ENCODE data around the gene KIF3B.
"Not testable (repeated sequence)": the region's sequence is repeated elsewhere in the genome, so short reads cannot be mapped to it uniquely, and the experiment has no call there.

KIF3B gene

GRCh38 chr20:32323761-32324160 lies 46.3 kb downstream of the KIF3B start:
- not testable (repeated sequence) for FAIRE-seq; DNase-seq (ENCODE audit: extremely low spot score, insufficient read length, low read depth)

DNA sequence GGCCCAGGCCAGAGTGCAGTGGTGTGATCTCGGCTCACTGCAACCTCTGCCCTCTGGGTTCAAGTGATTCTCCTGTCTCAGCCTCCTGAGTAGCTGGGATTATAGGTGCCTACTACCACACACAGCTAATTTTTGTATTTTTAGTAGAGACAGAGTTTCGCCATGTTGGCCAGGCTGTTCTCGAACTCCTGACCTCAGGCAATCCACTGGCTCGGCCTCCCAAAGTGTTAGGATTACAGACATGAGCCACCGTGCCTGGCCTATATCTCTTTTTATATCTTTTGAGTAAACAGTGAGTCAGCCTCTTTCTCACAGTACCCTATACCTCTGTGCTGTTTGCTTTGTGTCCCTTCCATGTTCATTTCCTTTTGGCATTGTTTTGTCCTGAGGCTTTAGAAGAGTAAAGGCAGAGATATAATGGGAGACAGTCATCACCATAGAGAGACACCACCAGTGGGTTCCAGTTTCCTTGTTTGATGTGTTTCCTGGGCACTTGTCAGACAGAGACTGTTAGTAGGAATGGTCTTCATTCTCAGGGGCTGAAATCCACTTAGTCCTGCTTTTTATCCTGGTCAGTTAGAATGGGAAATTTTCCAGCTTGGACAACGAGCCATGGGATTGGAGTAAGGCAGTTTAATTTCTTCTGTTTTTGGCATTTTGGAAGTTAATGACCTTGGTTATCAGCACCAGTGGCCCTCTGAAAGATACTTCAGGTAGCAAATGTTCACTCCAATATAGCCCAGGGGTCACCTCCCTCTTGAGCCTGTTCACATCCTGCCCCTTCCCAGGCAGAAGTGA lies 48.5 kb downstream of the KIF3B start:
- FAIRE-seq, result no peak
- DNase-seq (ENCODE audit: extremely low spot score, insufficient read length, low read depth), result no peak

DNA sequence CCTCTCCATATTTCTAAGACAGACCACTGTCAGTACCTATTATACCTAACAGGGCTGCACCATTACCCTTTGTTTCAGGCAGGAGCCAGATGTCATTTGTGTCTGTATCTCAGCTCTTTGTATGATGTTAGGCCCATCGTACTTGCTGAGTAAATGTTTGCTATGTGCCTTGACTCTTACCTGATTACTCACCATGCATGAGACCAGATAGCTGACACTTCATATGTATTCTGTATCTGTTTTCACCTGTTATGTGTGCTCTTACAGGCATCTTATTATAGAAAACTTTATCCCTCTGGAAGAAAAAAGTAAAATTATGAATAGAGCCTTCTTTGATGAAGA lies 49.0 kb downstream of the KIF3B start:
- FAIRE-seq (no peak), DNase-seq (ENCODE audit: extremely low spot score, insufficient read length, low read depth) (no peak)

DNA sequence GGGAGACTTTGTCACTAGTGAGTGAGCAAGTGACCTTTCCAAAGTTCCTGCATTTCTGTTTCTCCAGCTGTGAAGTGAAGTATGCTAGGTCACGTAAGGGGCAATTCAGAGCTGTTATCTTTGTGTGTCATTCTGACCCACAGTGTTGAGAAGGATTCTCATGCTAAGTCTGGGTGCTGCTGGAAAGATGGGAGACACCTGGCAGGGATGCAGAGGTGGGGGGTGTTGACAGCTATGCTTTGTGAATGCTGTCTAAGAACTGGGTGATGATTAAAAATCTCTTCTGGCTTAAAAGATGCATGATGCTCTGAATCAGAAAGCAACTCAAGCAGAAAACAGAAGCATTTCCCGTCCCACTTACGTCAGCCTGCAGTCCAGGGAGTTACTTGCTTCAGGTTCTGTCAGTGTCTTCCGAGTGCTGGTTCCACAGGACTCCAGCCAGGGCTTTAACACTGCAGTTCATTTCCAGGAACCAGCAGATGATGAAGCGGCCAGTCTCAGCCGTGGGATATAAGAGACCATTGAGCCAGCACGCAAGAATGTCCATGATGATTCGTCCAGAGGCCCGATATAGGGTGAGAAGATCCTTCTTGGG lies 49.7 kb downstream of the KIF3B start:
- no peak for FAIRE-seq

GRCh38 chr20:32329817-32330554 lies 52.5 kb downstream of the KIF3B start:
- FAIRE-seq (no peak), DNase-seq (ENCODE audit: extremely low spot score, insufficient read length, low read depth) (no peak)

More for the DNA sequence above, 49.7 kb downstream of the KIF3B start:
- no peak for DNase-seq (ENCODE audit: extremely low spot score, insufficient read length, low read depth)

- FAIRE-seq, result no peak
- DNase-seq (ENCODE audit: extremely low spot score, insufficient read length, low read depth), result no peak
These were observed 53.1 kb downstream of the KIF3B start for GRCh38 chr20:32330555-32330897.

DNA sequence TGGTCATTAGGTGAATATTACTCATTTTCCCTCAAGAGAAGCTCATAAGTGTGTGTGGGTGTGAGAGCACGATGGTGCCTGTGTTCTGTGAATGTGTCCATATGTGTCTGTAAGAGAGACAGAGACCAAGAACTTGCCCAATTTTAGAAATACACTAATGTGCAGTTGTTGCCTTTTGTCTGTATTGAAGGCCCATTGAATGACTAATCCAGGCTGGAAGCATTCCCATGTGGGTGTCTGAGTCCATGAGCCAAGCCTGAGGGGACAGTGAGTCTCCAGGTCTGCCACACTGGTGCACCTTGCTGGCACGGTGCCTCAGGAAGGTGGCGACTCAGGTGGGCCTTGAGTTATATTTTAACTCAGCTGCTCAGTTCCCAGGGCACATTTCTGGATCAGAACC lies 55.2 kb downstream of the KIF3B start:
- FAIRE-seq, result no peak
- DNase-seq (ENCODE audit: extremely low spot score, insufficient read length, low read depth), result no peak

- FAIRE-seq, result peak; percentile 76
- no peak for DNase-seq (ENCODE audit: extremely low spot score, insufficient read length, low read depth)
These were observed 55.9 kb downstream of the KIF3B start for GRCh38 chr20:32333181-32333987.

GRCh38 chr20:32333988-32334885 lies 56.8 kb downstream of the KIF3B start:
- FAIRE-seq (peak; percentile 80), DNase-seq (ENCODE audit: extremely low spot score, insufficient read length, low read depth) (no peak)

- FAIRE-seq (no peak), DNase-seq (ENCODE audit: extremely low spot score, insufficient read length, low read depth) (no peak)
These were observed 59.5 kb downstream of the KIF3B start for GRCh38 chr20:32336918-32337347.

DNA sequence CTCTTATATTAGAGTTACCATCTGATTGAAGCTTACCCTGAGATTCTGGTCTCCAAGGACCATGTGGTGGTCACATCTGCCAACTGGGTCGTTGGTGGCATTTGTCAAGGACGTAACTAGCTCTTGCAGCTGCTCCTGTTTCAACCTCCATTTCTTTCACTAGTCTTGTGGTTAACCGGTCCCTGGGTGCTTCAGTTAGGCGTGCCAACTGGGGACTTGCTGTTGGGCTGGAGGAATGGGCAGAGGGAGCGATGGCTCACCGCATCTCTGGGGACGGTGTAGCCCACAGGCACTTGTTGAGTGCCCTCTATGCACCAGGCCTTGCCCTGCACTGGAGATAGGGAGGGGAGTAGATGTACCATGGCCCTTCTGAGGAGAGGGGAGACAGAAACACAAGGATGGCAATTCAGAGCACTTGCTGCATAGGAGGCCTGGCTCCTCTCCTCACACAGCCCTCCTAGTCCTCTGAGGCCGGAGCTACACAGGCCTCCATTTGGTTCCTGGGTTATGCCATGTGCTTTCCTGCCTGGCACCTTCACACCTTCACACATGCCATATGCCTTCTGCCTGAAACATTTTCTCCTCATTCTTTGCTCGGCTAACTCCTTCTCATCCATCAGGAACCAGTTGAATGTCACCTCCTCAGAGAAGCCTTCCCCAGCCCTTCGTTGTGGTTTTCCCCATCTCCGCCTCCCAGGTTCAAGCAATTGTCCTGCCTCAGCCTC lies 60.6 kb downstream of the KIF3B start:
- DNase-seq (ENCODE audit: extremely low spot score, insufficient read length, low read depth) (no peak), FAIRE-seq (no peak)

DNA sequence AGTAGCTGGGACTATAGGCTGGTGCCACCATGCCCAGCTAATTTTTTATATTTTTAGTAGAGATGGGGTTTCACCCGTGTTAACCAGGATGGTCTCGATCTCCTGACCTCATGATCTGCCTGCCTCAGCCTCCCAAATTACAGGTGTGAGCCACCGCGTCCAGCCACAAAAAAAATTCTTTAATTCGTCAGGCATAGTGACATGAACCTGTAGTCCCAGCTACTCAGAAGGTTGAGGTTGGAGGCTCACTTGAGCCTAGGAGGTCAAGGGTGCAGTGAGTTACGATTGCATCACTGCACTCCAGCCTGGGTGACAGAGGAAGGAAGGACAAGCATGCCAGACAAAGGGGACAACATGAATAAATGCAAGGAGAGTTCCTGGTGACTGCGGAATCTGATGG lies 61.2 kb downstream of the KIF3B start:
- DNase-seq (ENCODE audit: extremely low spot score, insufficient read length, low read depth) (no peak), FAIRE-seq (no peak)

DNA sequence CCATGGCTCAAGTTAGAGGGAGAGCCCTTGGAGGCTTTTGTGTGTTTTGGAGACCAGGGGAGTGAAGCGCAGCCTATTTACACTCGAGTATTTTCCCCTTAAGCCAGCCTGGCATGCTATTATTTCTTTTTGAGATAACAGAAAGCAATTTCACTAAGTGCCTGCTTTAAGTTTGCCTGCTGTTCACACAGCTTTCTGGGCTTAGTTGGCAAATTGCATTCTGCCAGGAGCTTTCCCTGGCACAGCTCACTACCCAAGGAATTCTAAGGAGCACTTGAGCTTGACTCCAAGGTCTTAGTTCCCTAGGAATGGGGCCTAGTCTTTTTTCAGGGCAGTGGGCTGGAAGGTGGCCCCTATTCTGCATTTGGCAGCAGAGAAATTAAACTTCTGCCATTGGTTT lies 61.7 kb downstream of the KIF3B start:
- DNase-seq (ENCODE audit: extremely low spot score, insufficient read length, low read depth), result no peak
- FAIRE-seq, result no peak

DNA sequence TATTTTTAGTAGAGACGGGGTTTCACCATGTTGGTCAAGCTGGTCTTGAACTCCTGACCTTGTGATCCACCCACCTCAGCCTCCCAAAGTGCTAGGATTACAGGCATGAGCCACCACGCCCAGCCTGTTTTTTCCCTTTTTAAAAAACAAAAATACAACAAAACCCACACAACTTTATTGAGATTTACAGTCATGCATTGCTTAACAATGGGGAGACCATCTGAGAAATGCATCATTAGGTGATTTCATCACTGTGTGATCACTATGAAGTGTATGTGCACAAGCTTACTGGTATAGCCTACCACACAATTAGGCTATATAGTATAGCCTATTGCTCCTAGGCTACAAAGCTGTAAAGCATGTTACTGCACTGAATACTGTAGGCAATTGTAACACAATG lies 63.6 kb downstream of the KIF3B start:
- DNase-seq (ENCODE audit: extremely low spot score, insufficient read length, low read depth); FAIRE-seq: not testable (repeated sequence)

- no peak for FAIRE-seq
- DNase-seq (ENCODE audit: extremely low spot score, insufficient read length, low read depth), result no peak
These were observed 66.0 kb downstream of the KIF3B start for GRCh38 chr20:32343439-32343838.

DNA sequence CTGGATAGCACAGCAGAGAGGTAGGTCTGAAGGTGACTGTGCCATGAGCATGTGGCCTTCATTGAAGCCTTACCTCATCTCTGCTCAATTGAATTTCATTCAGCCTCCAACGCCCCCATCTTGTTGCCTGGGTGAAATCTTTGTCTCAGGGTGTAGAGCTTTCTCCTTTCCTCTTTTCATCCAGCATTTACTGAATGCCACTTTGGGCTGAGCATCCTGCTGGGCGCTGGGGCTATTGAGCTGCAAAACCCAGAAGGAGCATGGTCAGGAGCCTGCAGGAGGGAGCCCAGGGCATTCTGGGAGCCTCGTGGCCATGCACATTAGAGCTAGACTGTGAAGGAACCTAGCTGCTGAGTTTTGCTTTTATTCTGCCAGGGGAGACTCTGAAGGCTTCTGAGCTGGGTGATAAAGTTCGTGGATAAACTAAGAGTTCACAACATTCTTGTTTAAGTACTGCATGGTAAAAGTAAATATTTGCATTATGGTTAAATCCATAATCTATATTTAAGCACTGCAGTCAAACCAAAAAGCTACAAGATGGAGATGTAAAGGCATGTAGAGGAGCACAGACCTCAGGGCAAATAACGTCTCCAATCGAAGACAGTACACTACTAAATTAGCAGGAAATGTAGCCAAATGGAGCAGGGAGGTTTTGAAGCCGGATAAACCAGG lies 67.5 kb downstream of the KIF3B start:
- DNase-seq (ENCODE audit: extremely low spot score, insufficient read length, low read depth), result no peak
- FAIRE-seq, result no peak

- DNase-seq (ENCODE audit: extremely low spot score, insufficient read length, low read depth), result no peak
- FAIRE-seq, result no peak
These were observed 70.8 kb downstream of the KIF3B start for GRCh38 chr20:32348207-32348606.

DNA sequence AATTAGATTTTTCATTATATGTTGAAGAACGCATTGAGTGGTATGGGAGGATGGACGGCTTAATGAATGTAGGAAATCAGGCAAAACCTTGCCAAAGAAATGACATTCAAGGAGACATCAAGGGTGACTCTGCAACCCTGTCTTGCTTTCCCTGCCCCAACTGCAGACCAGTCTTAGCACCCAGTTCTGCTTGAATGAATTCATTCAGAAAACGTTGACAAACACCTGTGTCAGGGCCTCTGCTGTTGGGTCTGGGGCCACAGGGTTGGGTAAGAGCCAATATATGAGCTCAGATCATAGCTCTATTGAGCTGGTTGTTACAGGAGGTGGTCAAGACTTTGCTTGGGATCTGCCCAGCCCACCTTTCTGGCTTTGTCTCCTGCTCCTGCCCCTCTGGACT lies 73.0 kb downstream of the KIF3B start:
- no peak for FAIRE-seq
- DNase-seq (ENCODE audit: extremely low spot score, insufficient read length, low read depth), result no peak
